ENCODE results near the gene STK17A. TPM values are rescaled to one million over a fixed set of nuclear protein-coding genes. Genes with fewer than 3 reads are reported as not detected.

The STK17A gene
- total RNA-seq, 1 experiment from 2014 or later: 9.8 TPM

DNA sequence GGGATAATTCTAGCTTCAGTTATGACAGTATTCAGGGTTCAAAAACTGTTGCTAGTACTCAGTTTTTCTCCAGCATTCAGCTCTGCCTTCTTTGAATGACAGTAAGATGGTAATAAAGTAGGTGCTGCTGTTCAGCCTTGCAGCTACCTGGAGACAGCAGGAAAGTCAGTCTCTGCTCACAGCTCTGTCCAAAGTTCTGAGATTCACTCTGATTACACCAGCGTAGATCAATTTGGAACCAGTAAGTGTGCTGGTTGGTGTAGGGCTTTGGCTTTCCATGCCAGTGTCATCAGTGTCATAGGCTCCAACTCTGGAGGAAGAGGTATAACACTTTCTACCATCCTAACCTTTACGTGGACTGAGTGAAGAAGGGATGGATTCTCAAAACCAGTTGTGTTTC lies 26.2 kb downstream of the STK17A start:
- Histone ChIP-seq H3K9me3 (ENCODE audit: control insufficient read depth, low read depth, low read length) (no peaks in the 10 kb centered on the region), H3K23ac (ENCODE audit: insufficient read length, low read depth, low read length) (no peak overlapping the region), H3K27me3 (ENCODE audit: insufficient read depth, low read length) (no peaks in the 10 kb centered on the region), H3K79me2 (ENCODE audit: insufficient read depth, low read length) (peaks cover 2% of the 10 kb centered on the region; the same call in 1 of the 2 replicates), H2AFZ (ENCODE audit: low read length) (no peak overlapping the region), H3K9ac (ENCODE audit: extremely low read depth, insufficient read length, low read length) (peak overlapping the region; percentile 8), H3K4me1 (ENCODE audit: insufficient read depth, low read length) (no peaks in the 10 kb centered on the region), H3K23me2 (ENCODE audit: insufficient read length, low read depth, low read length, poor library complexity, severe bottlenecking) (no peaks in the 10 kb centered on the region), H3K56ac (ENCODE audit: insufficient read length, low read depth, low read length) (no peak overlapping the region), H3T11ph (ENCODE audit: low read length) (no peak overlapping the region), H4K5ac (ENCODE audit: insufficient read length, low read depth, low read length) (no peak overlapping the region), H3K18ac (ENCODE audit: insufficient read length, low read depth, low read length) (no peak overlapping the region), H4K8ac (replicated peaks; ENCODE audit: insufficient read length, low read depth, low read length) (no peak overlapping the region), H2AK5ac (ENCODE audit: insufficient read length, low read length) (no peak overlapping the region), H2BK12ac (ENCODE audit: insufficient read length, low read depth, low read length) (no peak overlapping the region), H4K91ac (ENCODE audit: insufficient read length, low read depth, low read length) (no peak overlapping the region), H2BK20ac (ENCODE audit: low read depth, low read length, poor library complexity, severe bottlenecking) (no peak overlapping the region), H4K20me1 (ENCODE audit: control insufficient read depth, insufficient read depth, insufficient read length) (no peaks in the 10 kb centered on the region), H3K27ac (ENCODE audit: insufficient read length, low read depth, low read length) (no peak overlapping the region), H3K4me2 (ENCODE audit: insufficient read depth, insufficient read length, low read length) (no peak overlapping the region), H3K4ac (ENCODE audit: low read depth, low read length) (no peak overlapping the region), H2BK5ac (ENCODE audit: insufficient read length, low read length) (no peak overlapping the region), H3K14ac (ENCODE audit: insufficient read depth, low read length) (no peak overlapping the region), H3K79me1 (ENCODE audit: insufficient read depth, low read depth, low read length, poor library complexity, severe bottlenecking) (no peaks in the 10 kb centered on the region), H2BK120ac (ENCODE audit: low read depth, low read length, poor library complexity, severe bottlenecking) (no peak overlapping the region), H2BK15ac (ENCODE audit: low read depth, low read length) (no peak overlapping the region)
- Mint-ChIP-seq H3K27me3 (ENCODE audit: low read depth) (no peaks in the 10 kb centered on the region), H3K36me3 (ENCODE audit: insufficient read depth in 1 of 3, low read depth in 3 of 3) (peaks cover 6 to 22% (median 22%) of the 10 kb centered on the region in 3 experiments; a peak in 6 of 7 replicates), H3K27ac (no peak overlapping the region), H3K9me3 (peaks cover 5 to 8% of the 10 kb centered on the region in 2 experiments; a peak in 3 of 5 replicates), H3K4me1 (no peaks in the 10 kb centered on the region; a peak in 1 of 4 replicates), H3K4me3 (no peak overlapping the region)
- DNase-seq: no peak
- no CpG with 5 or more reads among the region's 2 CpGs for WGBS (ENCODE audit: extremely low coverage, insufficient read length, low lambda C conversion rate)
- TF ChIP-seq, protein P1, sequence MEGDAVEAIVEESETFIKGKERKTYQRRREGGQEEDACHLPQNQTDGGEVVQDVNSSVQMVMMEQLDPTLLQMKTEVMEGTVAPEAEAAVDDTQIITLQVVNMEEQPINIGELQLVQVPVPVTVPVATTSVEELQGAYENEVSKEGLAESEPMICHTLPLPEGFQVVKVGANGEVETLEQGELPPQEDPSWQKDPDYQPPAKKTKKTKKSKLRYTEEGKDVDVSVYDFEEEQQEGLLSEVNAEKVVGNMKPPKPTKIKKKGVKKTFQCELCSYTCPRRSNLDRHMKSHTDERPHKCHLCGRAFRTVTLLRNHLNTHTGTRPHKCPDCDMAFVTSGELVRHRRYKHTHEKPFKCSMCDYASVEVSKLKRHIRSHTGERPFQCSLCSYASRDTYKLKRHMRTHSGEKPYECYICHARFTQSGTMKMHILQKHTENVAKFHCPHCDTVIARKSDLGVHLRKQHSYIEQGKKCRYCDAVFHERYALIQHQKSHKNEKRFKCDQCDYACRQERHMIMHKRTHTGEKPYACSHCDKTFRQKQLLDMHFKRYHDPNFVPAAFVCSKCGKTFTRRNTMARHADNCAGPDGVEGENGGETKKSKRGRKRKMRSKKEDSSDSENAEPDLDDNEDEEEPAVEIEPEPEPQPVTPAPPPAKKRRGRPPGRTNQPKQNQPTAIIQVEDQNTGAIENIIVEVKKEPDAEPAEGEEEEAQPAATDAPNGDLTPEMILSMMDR (conservative IDR thresholded peaks at IDR 0.05): no peak

All from H9 (cell line).